GM23338 (cell line): ENCODE data around the gene PYGO1. TPM values are rescaled to one million over a fixed set of nuclear protein-coding genes. Genes with fewer than 3 reads are reported as not detected.

ENCODE experiments used
- ATAC-seq: fragments of 200-7000 bp; cut with Tn5 transposase; 3 replicates; pipeline ENCODE4 v1.9.1; 2020
- DNase-seq: peaks from one replicate; pipeline ENCODE4 v3.0.0-alpha.2; 2015; ENCODE audit warnings: low spot score
- H2AFZ ChIP-seq: fragments of 200-600 bp; sonication (generic); 2 replicates; pipeline ENCODE4 v1.8.0; 2016; ENCODE audit warnings: antibody characterized with exemption, mild to moderate bottlenecking, moderate library complexity
- H3F3A ChIP-seq: fragments of 200-600 bp; sonication (generic); replicated peaks from 2 replicates; pipeline ENCODE4 v1.8.0; 2017; ENCODE audit warnings: antibody characterized with exemption, mixed run types, low read depth
- H3K27ac ChIP-seq: fragments of 200-600 bp; sonication (generic); 2 replicates; pipeline ENCODE4 v1.6.1; 2016; ENCODE audit warnings: low read depth
- H3K27me3 ChIP-seq: fragments of 200-600 bp; sonication (generic); 2 replicates; pipeline ENCODE4 v1.8.0; 2016; ENCODE audit warnings: mild to moderate bottlenecking, mixed run types, moderate library complexity; ENCODE audit not compliant: insufficient read depth
- H3K36me3 ChIP-seq: fragments of 200-600 bp; sonication (generic); 2 replicates; pipeline ENCODE4 v1.8.0; 2016; ENCODE audit warnings: mild to moderate bottlenecking; ENCODE audit not compliant: insufficient read depth
- H3K4me1 ChIP-seq: fragments of 200-600 bp; sonication (generic); 2 replicates; pipeline ENCODE4 v1.8.0; 2016; ENCODE audit warnings: mild to moderate bottlenecking, moderate library complexity; ENCODE audit not compliant: insufficient read depth
- H3K4me2 ChIP-seq: fragments of 200-600 bp; sonication (generic); 2 replicates; pipeline ENCODE4 v1.7.1; 2017; ENCODE audit warnings: mixed run types
- H3K4me3 ChIP-seq: fragments of 200-600 bp; sonication (generic); 2 replicates; pipeline ENCODE4 v1.6.1; 2016; ENCODE audit warnings: mixed run types
- H3K79me2 ChIP-seq: fragments of 200-600 bp; sonication (generic); replicated peaks from 2 replicates; pipeline ENCODE4 v1.8.0; 2017; ENCODE audit warnings: mild to moderate bottlenecking; ENCODE audit not compliant: insufficient read depth
- H3K9me2 ChIP-seq: fragments of 200-600 bp; sonication (generic); 2 replicates; pipeline ENCODE4 v1.8.0; 2017; ENCODE audit not compliant: insufficient read depth
- H4K20me1 ChIP-seq: fragments of 200-600 bp; sonication (generic); replicated peaks from 2 replicates; pipeline ENCODE4 v1.8.0; 2017; ENCODE audit warnings: mild to moderate bottlenecking; ENCODE audit not compliant: insufficient read depth
- H3K27ac Mint-ChIP-seq: 2 replicates; pipeline ENCODE4 v1.8.0; 2020; ENCODE audit warnings: inconsistent platforms, mild to moderate bottlenecking, moderate library complexity, mixed read lengths
- H3K27me3 Mint-ChIP-seq: 3 replicates; pipeline ENCODE4 v1.8.0; 2022; ENCODE audit warnings: low read depth, mild to moderate bottlenecking, moderate library complexity, mixed read lengths, inconsistent platforms; ENCODE audit not compliant: insufficient read depth, poor library complexity
- H3K36me3 Mint-ChIP-seq: 3 replicates; pipeline ENCODE4 v1.8.0; 2021; ENCODE audit warnings: low read depth, mild to moderate bottlenecking, inconsistent platforms, moderate library complexity, mixed read lengths
- H3K4me1 Mint-ChIP-seq: 3 replicates; pipeline ENCODE4 v1.8.0; 2020; ENCODE audit warnings: mild to moderate bottlenecking, inconsistent platforms, mixed read lengths
- H3K4me3 Mint-ChIP-seq: 3 replicates; pipeline ENCODE4 v1.8.0; 2021; ENCODE audit warnings: moderate library complexity, mild to moderate bottlenecking, inconsistent platforms, mixed read lengths
- H3K9me3 Mint-ChIP-seq: 3 replicates; pipeline ENCODE4 v1.8.0; 2020; ENCODE audit warnings: moderate library complexity, mild to moderate bottlenecking, inconsistent platforms, mixed read lengths
- CREB1 ChIP-seq: fragments of 250-450 bp; sonication (Bioruptor Pico); IDR thresholded peaks from 2 replicates; pipeline ENCODE4 v1.5.0; 2020; ENCODE audit warnings: low read depth, mild to moderate bottlenecking, moderate library complexity
- CTCF ChIP-seq, 2 experiments: fragments of 200-600 bp in 1 of 2; sonication (generic) in 1 of 2; conservative IDR thresholded peaks; 2 replicates each; pipeline versions ENCODE4 v1.5.1 to v1.6.1; 2016 to 2017; ENCODE audit warnings: antibody characterized with exemption in 2 of 2, low read depth in 2 of 2, mild to moderate bottlenecking in 2 of 2, moderate library complexity in 1 of 2
- ETS1 ChIP-seq: IDR thresholded peaks from 2 replicates; pipeline ENCODE4 v1.6.1; 2016; ENCODE audit warnings: antibody characterized with exemption
- EZH2 ChIP-seq: fragments of 200-600 bp; sonication (generic); IDR thresholded peaks from one replicate; pipeline ENCODE4 v1.8.0; 2017; ENCODE audit warnings: antibody characterized with exemption, mild to moderate bottlenecking, low read depth; ENCODE audit not compliant: unreplicated experiment
- EZH2phosphoT487 ChIP-seq: fragments of 200-600 bp; sonication (generic); IDR thresholded peaks from one replicate; pipeline ENCODE4 v1.8.1; 2018; ENCODE audit warnings: antibody characterized with exemption; ENCODE audit not compliant: unreplicated experiment
- JUNB ChIP-seq: IDR thresholded peaks from one replicate; pipeline ENCODE4 v1.6.1; 2016; ENCODE audit warnings: antibody characterized with exemption; ENCODE audit not compliant: unreplicated experiment
- NANOG ChIP-seq: IDR thresholded peaks from 2 replicates; pipeline ENCODE4 v1.6.1; 2016; ENCODE audit warnings: antibody characterized with exemption, borderline replicate concordance
- POLR2AphosphoS5 ChIP-seq: IDR thresholded peaks from 2 replicates; pipeline ENCODE4 v1.6.1; 2016; ENCODE audit warnings: antibody characterized with exemption, low read depth
- REST ChIP-seq: IDR thresholded peaks from one replicate; pipeline ENCODE4 v1.6.1; 2018; ENCODE audit warnings: antibody characterized with exemption; ENCODE audit not compliant: unreplicated experiment
- STAT1 ChIP-seq: IDR thresholded peaks from one replicate; pipeline ENCODE4 v1.6.1; 2016; ENCODE audit warnings: antibody characterized with exemption; ENCODE audit not compliant: unreplicated experiment
- ZNF114 ChIP-seq: fragments of 250-450 bp; sonication (Bioruptor Pico); IDR thresholded peaks from 2 replicates; pipeline ENCODE4 v1.5.0; 2020; ENCODE audit warnings: mild to moderate bottlenecking, moderate library complexity
- ZNF331 ChIP-seq: fragments of 250-450 bp; sonication (Bioruptor Pico); IDR thresholded peaks from 2 replicates; pipeline ENCODE4 v1.5.0; 2020; ENCODE audit warnings: low read depth, mild to moderate bottlenecking, moderate library complexity
- ZNF462 ChIP-seq: fragments of 250-450 bp; sonication (Bioruptor Pico); IDR thresholded peaks from 2 replicates; pipeline ENCODE4 v1.5.0; 2020; ENCODE audit warnings: mild to moderate bottlenecking, moderate library complexity
- polyA plus RNA-seq: library from polyadenylated mRNA; unstranded; fragments of >200 nt; fragmentation: Nextera tagmentation; extraction: Ambion mirVana; gene quantifications from 2 replicates; pipeline ENCODE4 v1.2.1, GENCODE V29; 2016
- total RNA-seq: library from RNA; depleted of rRNA; stranded (reverse); fragments of >200 nt; shearing (Covaris generic); gene quantifications from 2 replicates; pipeline ENCODE4 v1.2.3, GENCODE V29; 2014

PYGO1 gene
- total and polyA plus RNA-seq, 2 experiments from 2014 or later, result 0.18 to 0.52 TPM

GRCh38 chr15:55590788-55591187 lies 2.6 kb upstream of the PYGO1 start:
- no peak overlapping the region for H3K4me3 Mint-ChIP-seq
- peaks cover 4% of the 10 kb centered on the region; the same call in 1 of the 3 replicates for H3K4me1 Mint-ChIP-seq
- no peak overlapping the region for H3K4me3 ChIP-seq

More at GRCh38 chr15:55590788-55591187, 2.6 kb upstream of the PYGO1 start:
- DNase-seq (no peak), ATAC-seq (no peak)
- H3K36me3 Mint-ChIP-seq, result 0 out of 3 replicates have a peak, but pooled peaks cover 3% of the 10 kb centered on the region
- H3K27me3 Mint-ChIP-seq, result peaks cover 22% of the 10 kb centered on the region
- Histone ChIP-seq H3K9me2 (no peaks in the 10 kb centered on the region), H3K27ac (no peak overlapping the region), H3K4me1 (0 out of 2 replicates have a peak, but pooled peaks cover 3% of the 10 kb centered on the region), H3K79me2 (no peaks in the 10 kb centered on the region), H4K20me1 (no peaks in the 10 kb centered on the region; the same call in none of the 2 replicates), H3K4me2 (no peak overlapping the region), H2AFZ (no peak overlapping the region), H3K36me3 (no peaks in the 10 kb centered on the region), H3K27me3 (peaks cover 52% of the 10 kb centered on the region), H3F3A (no peaks in the 10 kb centered on the region)
- H3K9me3 Mint-ChIP-seq, result peaks cover 7% of the 10 kb centered on the region; the same call in 2 of the 3 replicates
- H3K27ac Mint-ChIP-seq, result no peak overlapping the region
- no peak for TF ChIP-seq JUNB
- TF ChIP-seq EZH2phosphoT487, result no peak
- TF ChIP-seq REST, result no peak
- no peak for TF ChIP-seq EZH2
- TF ChIP-seq ZNF331, result no peak
- TF ChIP-seq ZNF462 (CRISPR knock-in tag), result no peak
- no peak for TF ChIP-seq ETS1
- no peak for TF ChIP-seq STAT1
- TF ChIP-seq CREB1 (CRISPR knock-in tag), result no peak
- TF ChIP-seq ZNF114 (CRISPR knock-in tag), result no peak
- no peak for TF ChIP-seq POLR2AphosphoS5
- no peak for TF ChIP-seq NANOG
- no peak for TF ChIP-seq CTCF (conservative IDR thresholded peaks at IDR 0.05; ENCODE audit: low read depth in 2 of 2)
